Liver (tissue), 3 donors: Measurements from ENCODE around the gene HS6ST3.

Experiments
- CTCF ChIP-seq: fragments of 150-350 bp; IDR thresholded peaks from 2 replicates; pipeline ENCODE4 v1.5.1; 2017; ENCODE audit warnings: improper control_type of control experiment, low read depth, low read length; ENCODE audit not compliant: missing input control
- RXRA ChIP-seq, 2 donors: IDR thresholded peaks; 2 replicates each; pipeline ENCODE4 v1.6.1; 2017 to 2018; ENCODE audit warnings: antibody characterized with exemption in 2 of 2, mild to moderate bottlenecking in 1 of 2
- donor health status: healthy.
- donor health status: healthy.

DNA sequence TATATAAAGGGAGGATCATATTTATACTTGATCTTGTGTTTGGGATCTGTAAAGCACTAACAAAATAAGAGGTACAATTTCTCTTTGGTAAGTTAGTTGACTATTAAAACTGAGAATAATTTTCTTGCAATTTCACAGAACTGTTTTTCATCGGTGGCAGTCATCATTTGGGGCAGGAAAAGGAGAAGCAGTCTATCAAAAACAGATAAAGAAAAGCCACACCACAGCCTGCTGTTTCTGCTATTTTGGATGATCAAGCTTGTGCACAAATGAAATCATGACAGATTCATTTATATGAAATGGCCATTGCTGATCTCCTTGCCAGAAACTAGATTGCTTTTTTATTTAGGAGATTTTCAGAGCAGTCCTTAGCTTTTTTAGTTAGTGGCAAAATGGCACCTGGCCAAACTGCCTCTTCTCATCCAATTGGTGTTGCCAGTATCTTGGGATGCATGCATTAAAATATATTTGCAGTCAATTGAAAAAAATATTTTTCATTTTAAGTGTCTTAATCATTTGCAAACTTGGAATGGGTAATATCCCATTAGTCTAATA lies 326.0 kb downstream of the HS6ST3 start:
- TF ChIP-seq CTCF (no peak), RXRA (IDR thresholded peaks at IDR 0.05) (no peak)
